Measurements from ENCODE around the gene INAFM2.

DNA sequence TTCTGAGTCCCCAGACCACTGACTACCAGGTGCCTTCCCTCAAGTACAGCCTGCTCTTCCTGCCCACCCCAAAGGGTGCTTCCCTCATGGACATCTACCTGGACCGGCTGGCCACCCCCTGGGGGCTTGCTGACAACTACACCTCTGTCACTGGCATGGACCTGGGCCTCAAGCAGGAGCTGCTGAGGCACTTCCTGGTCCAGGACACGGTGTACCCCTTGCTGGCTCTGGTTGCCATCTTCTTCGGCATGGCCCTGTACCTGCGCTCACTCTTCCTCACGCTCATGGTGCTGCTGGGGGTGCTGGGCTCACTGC lies 43.8 kb downstream of the INAFM2 start:
- TF ChIP-seq, protein P1, sequence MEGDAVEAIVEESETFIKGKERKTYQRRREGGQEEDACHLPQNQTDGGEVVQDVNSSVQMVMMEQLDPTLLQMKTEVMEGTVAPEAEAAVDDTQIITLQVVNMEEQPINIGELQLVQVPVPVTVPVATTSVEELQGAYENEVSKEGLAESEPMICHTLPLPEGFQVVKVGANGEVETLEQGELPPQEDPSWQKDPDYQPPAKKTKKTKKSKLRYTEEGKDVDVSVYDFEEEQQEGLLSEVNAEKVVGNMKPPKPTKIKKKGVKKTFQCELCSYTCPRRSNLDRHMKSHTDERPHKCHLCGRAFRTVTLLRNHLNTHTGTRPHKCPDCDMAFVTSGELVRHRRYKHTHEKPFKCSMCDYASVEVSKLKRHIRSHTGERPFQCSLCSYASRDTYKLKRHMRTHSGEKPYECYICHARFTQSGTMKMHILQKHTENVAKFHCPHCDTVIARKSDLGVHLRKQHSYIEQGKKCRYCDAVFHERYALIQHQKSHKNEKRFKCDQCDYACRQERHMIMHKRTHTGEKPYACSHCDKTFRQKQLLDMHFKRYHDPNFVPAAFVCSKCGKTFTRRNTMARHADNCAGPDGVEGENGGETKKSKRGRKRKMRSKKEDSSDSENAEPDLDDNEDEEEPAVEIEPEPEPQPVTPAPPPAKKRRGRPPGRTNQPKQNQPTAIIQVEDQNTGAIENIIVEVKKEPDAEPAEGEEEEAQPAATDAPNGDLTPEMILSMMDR (IDR thresholded peaks at IDR 0.05): no peak
- TF ChIP-seq POLR2A (IDR thresholded peaks at IDR 0.05): no peak

Measured in ovary (tissue), 3 donors.